Lung microvascular endothelial cell (primary cell): Measurements from ENCODE around the gene MAGEC3. TPM values are rescaled to one million over a fixed set of nuclear protein-coding genes. Genes with fewer than 3 reads are reported as not detected.

Experiments
- DNase-seq, 2 donors: peaks; one replicate each; pipeline versions ENCODE4 v3.0.0 to v3.0.0-alpha.2; 2010; ENCODE audit warnings: low read depth in 2 of 2
- total RNA-seq: library from RNA; depleted of rRNA; stranded (reverse); fragments of >200 nt; gene quantifications from 2 replicates; pipeline ENCODE4 v1.2.1, GENCODE V29; 2014

Gene MAGEC3
- total RNA-seq, 1 donor from 2014 or later: not detected

DNA sequence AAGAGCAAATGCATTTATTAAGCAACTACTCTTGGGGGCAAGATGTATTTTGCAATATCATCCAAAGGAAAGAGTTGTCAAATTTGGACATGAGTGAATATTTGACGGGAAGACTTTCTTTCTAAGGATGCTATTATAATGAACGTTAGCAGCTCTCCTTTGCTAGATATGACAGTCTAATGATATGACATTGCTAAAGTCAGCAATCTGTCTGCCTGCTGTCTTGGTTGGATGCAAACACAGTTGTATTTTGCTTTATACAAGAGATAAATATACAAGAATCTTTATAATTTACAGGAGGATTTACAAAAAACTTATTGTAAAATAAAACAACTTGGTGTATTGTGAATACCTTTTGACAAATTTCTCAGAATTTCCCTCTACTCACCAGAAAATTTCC, 103.1 kb downstream of the MAGEC3 start:
- DNase-seq: no peak

DNA sequence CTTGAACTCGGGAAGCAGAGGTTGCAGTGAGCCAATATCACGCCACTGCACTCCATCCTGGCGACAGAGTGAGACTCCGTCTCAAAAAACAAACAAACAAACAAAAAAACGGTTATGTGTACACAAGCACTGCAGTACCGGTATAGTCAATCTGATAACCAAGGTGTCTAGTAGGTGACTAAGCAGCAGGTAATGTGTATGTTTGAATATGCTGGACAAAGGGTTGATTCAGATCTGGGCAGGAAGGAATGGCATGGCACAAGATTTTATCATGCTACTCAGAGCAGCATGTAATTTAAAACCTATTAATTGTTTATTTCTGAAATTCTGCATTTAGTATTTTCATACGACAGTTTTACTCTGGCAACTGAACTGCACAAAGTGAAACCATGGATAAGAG, 107.3 kb downstream of the MAGEC3 start:
- DNase-seq: no peak

DNA sequence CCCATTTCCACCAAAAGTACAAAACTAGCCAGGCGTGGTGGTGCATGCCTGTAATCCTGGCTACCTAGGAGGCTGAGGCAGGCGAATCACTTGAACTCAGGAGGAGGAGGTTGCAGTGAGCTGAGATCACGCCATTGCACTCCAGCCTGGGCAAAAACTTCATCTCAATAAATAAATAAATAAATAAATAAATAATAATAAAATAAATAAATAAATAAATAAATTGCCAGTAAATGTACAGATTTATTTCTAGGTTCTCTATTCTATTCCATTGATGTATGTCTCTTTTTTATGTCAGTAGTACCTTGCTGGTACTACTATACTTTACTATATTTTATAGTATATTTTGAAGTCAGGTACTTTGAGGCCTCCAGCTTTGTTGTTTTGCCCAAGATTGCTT, 109.2 kb downstream of the MAGEC3 start:
- DNase-seq: no peak

Other genes with a start within 250 kb of the MAGEC3 start
- not detected in 2 replicates for gene SPANXA2, start 248.6 kb upstream of the MAGEC3 start, total RNA-seq
- gene SPANXD, start 139.6 kb upstream of the MAGEC3 start, total RNA-seq: not detected in 2 replicates
- gene MAGEC1, start 65.6 kb downstream of the MAGEC3 start, total RNA-seq: not detected in 2 replicates